Endothelial cell of coronary artery (primary cell): ENCODE results near the gene AADACL3. TPM values are rescaled to one million over a fixed set of nuclear protein-coding genes. Genes with fewer than 3 reads are reported as not detected.

Experiments
- total RNA-seq: library from RNA; depleted of rRNA; stranded (reverse); fragments of >200 nt; gene quantifications from 2 replicates; pipeline ENCODE4 v1.2.3, GENCODE V29; 2014

AADACL3 gene, protein sequence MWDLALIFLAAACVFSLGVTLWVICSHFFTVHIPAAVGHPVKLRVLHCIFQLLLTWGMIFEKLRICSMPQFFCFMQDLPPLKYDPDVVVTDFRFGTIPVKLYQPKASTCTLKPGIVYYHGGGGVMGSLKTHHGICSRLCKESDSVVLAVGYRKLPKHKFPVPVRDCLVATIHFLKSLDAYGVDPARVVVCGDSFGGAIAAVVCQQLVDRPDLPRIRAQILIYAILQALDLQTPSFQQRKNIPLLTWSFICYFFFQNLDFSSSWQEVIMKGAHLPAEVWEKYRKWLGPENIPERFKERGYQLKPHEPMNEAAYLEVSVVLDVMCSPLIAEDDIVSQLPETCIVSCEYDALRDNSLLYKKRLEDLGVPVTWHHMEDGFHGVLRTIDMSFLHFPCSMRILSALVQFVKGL
- not detected in 2 replicates for total RNA-seq

GRCh38 chr1:12715896-12716437, at the start of gene AADACL3:
TSS of gene AADACL3 (plus strand) at chr1:12716110. CDS start at chr1:12716177, 67 bp downstream.

DNA sequence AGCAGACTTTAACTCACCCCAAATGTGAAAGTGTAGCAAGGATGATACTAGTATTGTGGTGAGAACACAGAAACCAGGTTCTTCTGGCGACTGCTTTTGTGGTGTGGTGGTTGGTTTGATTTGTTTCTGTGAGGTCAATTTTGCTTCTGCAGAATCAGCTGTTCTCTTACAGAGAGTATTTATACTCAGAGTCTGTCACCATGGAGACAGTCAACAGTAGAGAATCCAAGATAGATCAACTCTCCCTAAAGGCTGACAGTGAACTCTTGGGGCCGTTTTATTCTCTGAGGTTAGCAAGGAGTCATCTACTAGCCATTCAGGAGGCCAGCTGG, 30.0 kb downstream of the AADACL3 start, which contains the start of gene CFAP107:
Gene CFAP107 (plus strand): TSS at position 209 of the 332 bp plus-strand sequence. CDS start 231 bp downstream, outside the sequence.

DNA sequence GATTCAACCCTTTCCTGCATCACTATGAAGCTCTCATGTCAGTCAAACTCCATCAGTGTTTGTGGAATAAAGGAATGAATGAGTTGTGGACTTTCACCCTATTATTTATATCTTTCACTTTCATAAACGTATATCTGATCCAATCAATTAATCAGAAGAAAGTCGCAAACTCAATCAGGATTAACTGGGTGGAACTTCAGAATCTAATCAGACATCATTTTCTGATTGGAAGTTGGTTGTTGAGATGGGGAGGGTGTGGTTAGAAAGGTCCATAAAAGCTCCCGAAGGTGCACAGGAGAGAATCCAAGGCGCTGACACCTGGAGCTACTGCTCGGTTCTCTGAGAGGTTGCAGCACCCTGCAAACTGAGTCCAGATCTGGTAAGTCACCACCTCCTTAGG, 57.5 kb downstream of the AADACL3 start, which contains the start of gene PRAMEF12:
Gene PRAMEF12 (plus strand): TSS at position 301 of the 400 bp plus-strand sequence. CDS start 1,130 bp downstream, outside the sequence.

Other genes starting within 250 kb of the AADACL3 start
- gene DHRS3, start 97.9 kb upstream of the AADACL3 start, total RNA-seq: 34.1 and 52.0 TPM in 2 replicates
- gene AADACL4, start 72.0 kb upstream of the AADACL3 start, total RNA-seq: not detected in 2 replicates
- not detected in 2 replicates for gene CFAP107, start 30.1 kb downstream of the AADACL3 start, total RNA-seq
- not detected in 2 replicates for gene PRAMEF12, start 57.6 kb downstream of the AADACL3 start, total RNA-seq
- gene PRAMEF1, start 75.3 kb downstream of the AADACL3 start, total RNA-seq: not detected in 2 replicates
- gene PRAMEF11, start 115.3 kb downstream of the AADACL3 start, total RNA-seq: not detected in 2 replicates
- gene HNRNPCL1, start 132.6 kb downstream of the AADACL3 start, total RNA-seq: not detected in 2 replicates
- not detected in 2 replicates for gene PRAMEF2, start 141.0 kb downstream of the AADACL3 start, total RNA-seq
- gene PRAMEF4, start 170.1 kb downstream of the AADACL3 start, total RNA-seq: not detected in 2 replicates
- gene PRAMEF10, start 182.2 kb downstream of the AADACL3 start, total RNA-seq: not detected in 2 replicates
- gene PRAMEF7, start 200.5 kb downstream of the AADACL3 start, total RNA-seq: not detected in 2 replicates
- gene PRAMEF6, start 231.5 kb downstream of the AADACL3 start, total RNA-seq: not detected in 2 replicates